D721Med (cell line): ENCODE data around the gene SYTL2.
"Not testable (repeated sequence)": the region's sequence is repeated elsewhere in the genome, so short reads cannot be mapped to it uniquely, and the experiment has no call there.

Source experiments
- DNase-seq: peaks from one replicate; pipeline ENCODE4 v3.0.0; 2011; ENCODE audit warnings: low spot score; ENCODE audit not compliant: insufficient read length
- FAIRE-seq: peaks from 2 replicates; lab custom pipeline; 2011; peaks lifted over from hg19 to GRCh38; lab: Jason Lieb, UNC
- CTCF ChIP-seq: IDR thresholded peaks from 2 replicates; pipeline ENCODE4 v1.5.1; 2012; ENCODE audit warnings: mild to moderate bottlenecking, control low read depth; ENCODE audit not compliant: insufficient read depth; ENCODE audit errors: missing control alignments

SYTL2 gene

GRCh38 chr11:85658180-85658579 lies 152.8 kb downstream of the SYTL2 start:
- FAIRE-seq: no peak
- no peak for DNase-seq
- no peak for TF ChIP-seq CTCF

GRCh38 chr11:85656777-85657176 lies 154.2 kb downstream of the SYTL2 start:
- no peak for DNase-seq
- no peak for TF ChIP-seq CTCF
- FAIRE-seq: no peak

GRCh38 chr11:85654343-85654742 lies 156.6 kb downstream of the SYTL2 start:
- FAIRE-seq: not testable (repeated sequence)

GRCh38 chr11:85652786-85653447 lies 158.0 kb downstream of the SYTL2 start:
- DNase-seq: no peak
- TF ChIP-seq CTCF: no peak
- FAIRE-seq: no peak

More at GRCh38 chr11:85654343-85654742, 156.6 kb downstream of the SYTL2 start:
- not testable (repeated sequence) for DNase-seq

GRCh38 chr11:85651118-85651517 lies 159.8 kb downstream of the SYTL2 start:
- TF ChIP-seq CTCF: no peak
- no peak for DNase-seq
- FAIRE-seq: no peak

- no peak for FAIRE-seq
- TF ChIP-seq CTCF: no peak
Observed at GRCh38 chr11:85647604-85648299, 163.2 kb downstream of the SYTL2 start, which contains the start of gene TMEM126A. Gene TMEM126A, plus strand, starts transcription at chr11:85647967. Its CDS starts 2,289 bp downstream, at chr11:85650256.

GRCh38 chr11:85647078-85647477 lies 163.9 kb downstream of the SYTL2 start:
- DNase-seq: no peak
- no peak for FAIRE-seq
- no peak for TF ChIP-seq CTCF

More at GRCh38 chr11:85647604-85648299, 163.2 kb downstream of the SYTL2 start, which contains the start of gene TMEM126A:
- DNase-seq: peak; percentile 33
